ENCODE measurements around the gene SGO2.

Gene SGO2

DNA sequence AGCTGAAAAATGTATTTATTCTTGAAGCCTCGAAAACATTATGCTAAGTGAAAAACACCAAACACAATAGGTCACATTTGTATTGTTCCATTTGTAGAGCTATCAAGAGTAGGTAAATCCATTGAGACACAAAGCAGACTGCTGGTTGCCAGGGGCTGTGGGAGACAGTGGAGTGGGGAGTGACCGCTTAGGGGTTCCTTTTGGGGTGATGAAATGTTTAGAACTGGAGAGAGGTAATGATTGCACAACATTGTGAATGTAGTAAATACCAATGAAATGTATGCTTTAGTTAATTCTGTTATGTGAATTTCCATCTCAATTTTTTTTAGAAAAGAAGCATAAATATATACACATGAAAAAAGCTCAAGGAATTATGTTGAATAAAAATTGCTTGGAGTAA is 32.0 kb upstream of the SGO2 start:
- H3K9me3 ChIP-seq (ENCODE audit: control insufficient read depth, low read length): no peaks in the 10 kb centered on the region
- H3K9ac ChIP-seq (ENCODE audit: low read length): no peak overlapping the region
- H3K4me3 ChIP-seq (ENCODE audit: low read length): no peak overlapping the region
- DNase-seq (ENCODE audit: low read depth): peak; percentile 52
- no peaks in the 10 kb centered on the region for H3K27me3 ChIP-seq (replicated peaks; ENCODE audit: control insufficient read depth, insufficient read depth, low read length)
- H3K4me1 ChIP-seq (ENCODE audit: control insufficient read depth, insufficient read depth, low read length): no peaks in the 10 kb centered on the region
- H3K36me3 ChIP-seq (ENCODE audit: control insufficient read depth, insufficient read depth, low read length, severe bottlenecking): peaks cover 71% of the 10 kb centered on the region

GRCh38 chr2:200496696-200497095 is 29.3 kb upstream of the SGO2 start:
- Histone ChIP-seq H3K9ac (ENCODE audit: low read length) (no peak overlapping the region), H3K9me3 (ENCODE audit: control insufficient read depth, low read length) (no peaks in the 10 kb centered on the region), H3K4me1 (ENCODE audit: control insufficient read depth, insufficient read depth, low read length) (no peaks in the 10 kb centered on the region), H3K27me3 (replicated peaks; ENCODE audit: control insufficient read depth, insufficient read depth, low read length) (no peaks in the 10 kb centered on the region), H3K36me3 (ENCODE audit: control insufficient read depth, insufficient read depth, low read length, severe bottlenecking) (peaks cover 49% of the 10 kb centered on the region), H3K4me3 (ENCODE audit: low read length) (no peak overlapping the region)
- DNase-seq (ENCODE audit: low read depth): no peak

- Histone ChIP-seq H3K9me3 (ENCODE audit: control insufficient read depth, low read length) (no peaks in the 10 kb centered on the region), H3K36me3 (ENCODE audit: control insufficient read depth, insufficient read depth, low read length, severe bottlenecking) (peaks cover 42% of the 10 kb centered on the region), H3K4me3 (ENCODE audit: low read length) (no peak overlapping the region), H3K9ac (ENCODE audit: low read length) (no peak overlapping the region), H3K27me3 (replicated peaks; ENCODE audit: control insufficient read depth, insufficient read depth, low read length) (no peaks in the 10 kb centered on the region), H3K4me1 (ENCODE audit: control insufficient read depth, insufficient read depth, low read length) (no peaks in the 10 kb centered on the region)
- DNase-seq (ENCODE audit: low read depth): no peak
Measured at GRCh38 chr2:200498402-200499162, 27.4 kb upstream of the SGO2 start.

DNA sequence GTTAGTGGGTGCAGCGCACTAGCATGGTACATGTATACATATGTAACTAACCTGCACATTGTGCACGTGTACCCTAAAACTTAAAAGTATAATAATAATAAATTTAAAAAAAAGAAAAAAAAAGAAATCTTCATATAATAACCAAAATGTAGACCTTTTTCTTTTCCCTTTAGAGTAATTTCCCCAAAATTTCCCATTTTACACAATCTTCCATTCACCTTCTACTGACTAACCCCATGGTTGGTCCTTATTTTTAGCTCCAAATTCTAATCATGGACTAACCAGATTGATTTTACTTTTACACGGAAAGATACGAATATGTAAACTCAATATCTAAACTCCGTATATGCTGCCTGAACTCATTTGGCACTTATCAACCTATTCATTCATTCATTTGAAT is 23.8 kb upstream of the SGO2 start:
- H3K36me3 ChIP-seq (ENCODE audit: control insufficient read depth, insufficient read depth, low read length, severe bottlenecking): peaks cover 24% of the 10 kb centered on the region

GRCh38 chr2:200506679-200507078 is 19.3 kb upstream of the SGO2 start:
- Histone ChIP-seq H3K27me3 (replicated peaks; ENCODE audit: control insufficient read depth, insufficient read depth, low read length) (no peaks in the 10 kb centered on the region), H3K36me3 (ENCODE audit: control insufficient read depth, insufficient read depth, low read length, severe bottlenecking) (peaks cover 17% of the 10 kb centered on the region), H3K9ac (ENCODE audit: low read length) (no peak overlapping the region), H3K4me1 (ENCODE audit: control insufficient read depth, insufficient read depth, low read length) (peaks cover 17% of the 10 kb centered on the region), H3K9me3 (ENCODE audit: control insufficient read depth, low read length) (no peaks in the 10 kb centered on the region), H3K4me3 (ENCODE audit: low read length) (no peak overlapping the region)
- no peak for DNase-seq (ENCODE audit: low read depth)

More for the DNA sequence above, 23.8 kb upstream of the SGO2 start:
- Histone ChIP-seq H3K9ac (ENCODE audit: low read length) (no peak overlapping the region), H3K27me3 (replicated peaks; ENCODE audit: control insufficient read depth, insufficient read depth, low read length) (no peaks in the 10 kb centered on the region), H3K4me1 (ENCODE audit: control insufficient read depth, insufficient read depth, low read length) (no peaks in the 10 kb centered on the region), H3K9me3 (ENCODE audit: control insufficient read depth, low read length) (no peaks in the 10 kb centered on the region), H3K4me3 (ENCODE audit: low read length) (no peak overlapping the region)
- DNase-seq (ENCODE audit: low read depth): no peak

DNA sequence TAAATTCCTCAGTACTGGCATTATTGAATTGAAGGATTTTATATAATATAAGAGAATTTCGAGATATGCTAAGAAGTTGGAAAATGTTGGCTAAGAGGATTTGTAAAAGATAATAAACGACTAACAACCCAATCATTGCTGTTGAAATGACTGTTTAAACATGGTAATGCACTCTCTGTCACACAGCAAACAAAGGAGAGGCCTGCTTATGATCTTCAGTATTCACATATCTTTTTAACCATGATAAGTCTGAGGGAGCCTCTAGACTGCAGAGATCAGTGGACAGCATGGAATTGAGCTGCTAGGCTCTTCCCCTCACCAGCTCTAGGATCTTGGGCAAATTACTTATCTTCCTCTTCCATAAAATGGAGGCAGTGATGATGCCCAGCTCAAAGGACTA is 18.8 kb upstream of the SGO2 start:
- no peak for DNase-seq (ENCODE audit: low read depth)
- no peak overlapping the region for H3K9ac ChIP-seq (ENCODE audit: low read length)
- peaks cover 17% of the 10 kb centered on the region for H3K4me1 ChIP-seq (ENCODE audit: control insufficient read depth, insufficient read depth, low read length)
- H3K4me3 ChIP-seq (ENCODE audit: low read length): no peak overlapping the region
- H3K27me3 ChIP-seq (replicated peaks; ENCODE audit: control insufficient read depth, insufficient read depth, low read length): no peaks in the 10 kb centered on the region
- H3K9me3 ChIP-seq (ENCODE audit: control insufficient read depth, low read length): no peaks in the 10 kb centered on the region
- peaks cover 16% of the 10 kb centered on the region for H3K36me3 ChIP-seq (ENCODE audit: control insufficient read depth, insufficient read depth, low read length, severe bottlenecking)

DNA sequence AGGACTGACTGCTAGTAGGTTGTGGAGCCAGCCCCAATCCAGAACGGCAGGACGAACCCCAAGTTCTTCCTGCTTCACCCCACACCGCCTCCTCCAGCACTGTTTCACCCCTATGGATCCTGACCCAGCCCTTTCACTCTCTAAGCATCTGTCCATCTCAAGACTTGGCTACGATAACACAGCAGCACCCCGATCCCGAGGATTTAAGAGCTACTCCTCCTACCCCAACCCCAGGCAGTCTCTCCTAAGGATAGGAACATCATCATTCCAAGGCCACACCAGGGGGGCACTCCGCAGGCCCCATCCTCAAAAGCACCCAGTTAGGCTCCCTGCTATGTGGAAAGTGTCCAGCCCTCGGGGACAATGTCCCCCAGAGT is 16.8 kb upstream of the SGO2 start:
- H3K27me3 ChIP-seq (replicated peaks; ENCODE audit: control insufficient read depth, insufficient read depth, low read length): peaks cover 9% of the 10 kb centered on the region
- H3K4me1 ChIP-seq (ENCODE audit: control insufficient read depth, insufficient read depth, low read length): peaks cover 21% of the 10 kb centered on the region
- peaks cover 4% of the 10 kb centered on the region for H3K36me3 ChIP-seq (ENCODE audit: control insufficient read depth, insufficient read depth, low read length, severe bottlenecking)
- H3K9ac ChIP-seq (ENCODE audit: low read length): peak overlapping the region; percentile 94
- peak overlapping the region; percentile 93 for H3K4me3 ChIP-seq (ENCODE audit: low read length)
- DNase-seq (ENCODE audit: low read depth): peak; percentile 33
- H3K9me3 ChIP-seq (ENCODE audit: control insufficient read depth, low read length): no peaks in the 10 kb centered on the region

GRCh38 chr2:200509612-200510433 is 16.2 kb upstream of the SGO2 start, which contains the start of gene KCTD18:
Gene KCTD18 (minus strand): TSS chr2:200510068. CDS start chr2:200507016, 3,052 bp downstream.
- Histone ChIP-seq H3K9me3 (ENCODE audit: control insufficient read depth, low read length) (no peaks in the 10 kb centered on the region), H3K9ac (ENCODE audit: low read length) (peak within 1 kb of the TSS; percentile 94), H3K4me3 (ENCODE audit: low read length) (peak within 1 kb of the TSS; percentile 93), H3K36me3 (ENCODE audit: control insufficient read depth, insufficient read depth, low read length, severe bottlenecking) (peaks cover 2% of the 10 kb centered on the region), H3K27me3 (replicated peaks; ENCODE audit: control insufficient read depth, insufficient read depth, low read length) (peaks cover 9% of the 10 kb centered on the region), H3K4me1 (ENCODE audit: control insufficient read depth, insufficient read depth, low read length) (peaks cover 21% of the 10 kb centered on the region)
- peak; percentile 96 for DNase-seq (ENCODE audit: low read depth)

- peaks cover 15% of the 10 kb centered on the region for H3K9me3 ChIP-seq (ENCODE audit: control insufficient read depth, low read length)
- H3K36me3 ChIP-seq (ENCODE audit: control insufficient read depth, insufficient read depth, low read length, severe bottlenecking): no peaks in the 10 kb centered on the region
- no peak overlapping the region for H3K4me3 ChIP-seq (ENCODE audit: low read length)
- no peak overlapping the region for H3K9ac ChIP-seq (ENCODE audit: low read length)
- H3K27me3 ChIP-seq (replicated peaks; ENCODE audit: control insufficient read depth, insufficient read depth, low read length): peaks cover 9% of the 10 kb centered on the region
- peaks cover 11% of the 10 kb centered on the region for H3K4me1 ChIP-seq (ENCODE audit: control insufficient read depth, insufficient read depth, low read length)
- no peak for DNase-seq (ENCODE audit: low read depth)
Measured at GRCh38 chr2:200515155-200515554, 10.9 kb upstream of the SGO2 start.

GRCh38 chr2:200523158-200523557 is 2.8 kb upstream of the SGO2 start:
- Histone ChIP-seq H3K9me3 (ENCODE audit: control insufficient read depth, low read length) (no peaks in the 10 kb centered on the region), H3K9ac (ENCODE audit: low read length) (no peak overlapping the region), H3K27me3 (replicated peaks; ENCODE audit: control insufficient read depth, insufficient read depth, low read length) (peaks cover 10% of the 10 kb centered on the region), H3K4me3 (ENCODE audit: low read length) (no peak overlapping the region), H3K36me3 (ENCODE audit: control insufficient read depth, insufficient read depth, low read length, severe bottlenecking) (no peaks in the 10 kb centered on the region), H3K4me1 (ENCODE audit: control insufficient read depth, insufficient read depth, low read length) (peaks cover 15% of the 10 kb centered on the region)
- DNase-seq (ENCODE audit: low read depth): no peak

DNA sequence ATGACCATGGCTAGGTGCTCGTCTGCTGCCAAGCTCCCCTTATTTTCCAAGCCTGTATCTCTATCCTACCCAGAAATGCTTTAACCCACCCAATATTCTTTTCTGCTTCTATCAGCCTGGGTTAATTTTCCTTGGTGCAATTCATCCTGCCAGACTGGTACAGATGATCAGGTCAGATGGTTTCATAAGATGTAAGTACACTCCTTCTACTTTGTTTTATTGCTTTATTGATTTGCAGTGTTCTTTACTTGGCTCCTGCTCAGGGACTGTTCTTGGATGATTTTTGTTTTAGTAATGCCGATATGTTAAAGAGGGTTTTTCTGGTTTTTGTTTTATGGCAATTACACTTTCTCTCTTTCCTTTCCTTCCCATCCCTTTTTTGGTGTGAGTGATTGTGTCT is 2.4 kb upstream of the SGO2 start:
- Histone ChIP-seq H3K4me3 (ENCODE audit: low read length) (no peak overlapping the region), H3K27me3 (replicated peaks; ENCODE audit: control insufficient read depth, insufficient read depth, low read length) (peaks cover 10% of the 10 kb centered on the region), H3K36me3 (ENCODE audit: control insufficient read depth, insufficient read depth, low read length, severe bottlenecking) (no peaks in the 10 kb centered on the region), H3K4me1 (ENCODE audit: control insufficient read depth, insufficient read depth, low read length) (peaks cover 15% of the 10 kb centered on the region), H3K9me3 (ENCODE audit: control insufficient read depth, low read length) (no peaks in the 10 kb centered on the region), H3K9ac (ENCODE audit: low read length) (no peak overlapping the region)
- DNase-seq (ENCODE audit: low read depth): no peak
